B cell (primary cell): ENCODE data around the gene FAM174C. TPM values are rescaled to one million over a fixed set of nuclear protein-coding genes. Genes with fewer than 3 reads are reported as not detected.

ENCODE experiments used
- ATAC-seq: fragments of 200-7000 bp; cut with Tn5 transposase; one replicate; pipeline ENCODE4 v1.10.0; 2021; ENCODE audit warnings: low read depth, mild to moderate bottlenecking, moderate number of reproducible peaks, moderate library complexity
- CTCF ChIA-PET: fragments of 350-600 bp; sonication (Branson Sonifier 250); formaldehyde crosslinking; loops from one replicate; lab custom pipeline; 2021; ENCODE audit warnings: antibody characterized with exemption, inconsistent platforms; lab: Charles Lee
- POLR2A ChIA-PET: fragments of 350-600 bp; sonication (Branson Sonifier 250); formaldehyde crosslinking; loops from one replicate; lab custom pipeline; 2021; ENCODE audit warnings: antibody characterized with exemption; lab: Charles Lee
- DNase-seq: peaks from one replicate; pipeline ENCODE4 v3.0.0; 2013
- H2AFZ ChIP-seq: 2 replicates; pipeline ENCODE4 v1.6.1; 2012; ENCODE audit warnings: mild to moderate bottlenecking, low read depth, low read length; ENCODE audit not compliant: insufficient read depth, poor library complexity, severe bottlenecking
- H3K27ac ChIP-seq, 2 donors: 1 replicate in 1 of 2; 2 replicates in 1 of 2; pipeline ENCODE4 v1.5.1; 2012 to 2013; ENCODE audit warnings: low read length in 2 of 2, mild to moderate bottlenecking in 2 of 2, moderate library complexity in 1 of 2
- H3K27me3 ChIP-seq, 4 experiments: fragments of 200-600 bp in 1 of 4; sonication (generic) in 1 of 4; replicated peaks in 1 of 4; 1 replicate in 2 of 4; 2 replicates in 2 of 4; pipeline versions ENCODE4 v1.6.1 to v1.7.0; 2013 to 2016; ENCODE audit warnings: low read length in 3 of 4, mild to moderate bottlenecking in 2 of 4, mixed read lengths in 1 of 4, moderate library complexity in 1 of 4; ENCODE audit not compliant: insufficient read depth in 4 of 4, control insufficient read depth in 3 of 4; ENCODE audit errors: control extremely low read depth in 1 of 4
- H3K36me3 ChIP-seq, 2 experiments: replicated peaks in 1 of 2; 1 replicate in 1 of 2; 2 replicates in 1 of 2; pipeline versions ENCODE4 v1.6.1 to v1.7.1; 2013; ENCODE audit warnings: low read length in 1 of 2; ENCODE audit not compliant: insufficient read depth in 2 of 2, control insufficient read depth in 1 of 2; ENCODE audit errors: control extremely low read depth in 1 of 2, extremely low read depth in 1 of 2
- H3K4me1 ChIP-seq, 2 donors: fragments of 200-600 bp in 1 of 2; sonication (generic) in 1 of 2; 1 replicate in 1 of 2; 2 replicates in 1 of 2; pipeline versions ENCODE4 v1.5.1 to v1.6.1; 2013 to 2017; ENCODE audit warnings: low read length in 2 of 2; ENCODE audit not compliant: control insufficient read depth in 2 of 2, insufficient read depth in 2 of 2
- H3K4me2 ChIP-seq: replicated peaks from 2 replicates; pipeline ENCODE3; 2012; ENCODE audit warnings: mild to moderate bottlenecking, low read depth, low read length; ENCODE audit not compliant: poor library complexity, severe bottlenecking
- H3K4me3 ChIP-seq, 5 experiments: fragments of 200-600 bp in 1 of 5; sonication (generic) in 1 of 5; 1 replicate in 3 of 5; 2 replicates in 2 of 5; pipeline versions ENCODE4 v1.5.1 to v1.7.0; 2011 to 2016; ENCODE audit warnings: low read length in 4 of 5, mild to moderate bottlenecking in 4 of 5, low read depth in 2 of 5, control low read depth in 1 of 5, moderate library complexity in 1 of 5; ENCODE audit not compliant: insufficient read depth in 1 of 5; ENCODE audit errors: control extremely low read depth in 1 of 5, extremely low read depth in 1 of 5
- H3K79me2 ChIP-seq: fragments of 200-600 bp; sonication (generic); one replicate; pipeline ENCODE4 v1.6.0; 2016; ENCODE audit warnings: low read length; ENCODE audit not compliant: control insufficient read depth, insufficient read depth
- H3K9ac ChIP-seq: fragments of 200-600 bp; sonication (generic); 2 replicates; pipeline ENCODE4 v1.6.1; 2017; ENCODE audit warnings: mild to moderate bottlenecking, low read length, moderate library complexity
- H3K9me3 ChIP-seq, 3 donors: one replicate each; pipeline versions ENCODE4 v1.6.1 to v1.7.1; 2013; ENCODE audit warnings: low read length in 2 of 3; ENCODE audit not compliant: control insufficient read depth in 2 of 3, insufficient read depth in 1 of 3; ENCODE audit errors: control extremely low read depth in 1 of 3
- H4K20me1 ChIP-seq: 2 replicates; pipeline ENCODE4 v1.6.0; 2012; ENCODE audit warnings: mild to moderate bottlenecking, low read length; ENCODE audit not compliant: insufficient read depth, control insufficient read depth, poor library complexity, severe bottlenecking
- H3K27ac Mint-ChIP-seq: one replicate; pipeline ENCODE4 v1.8.0; 2021; ENCODE audit warnings: mixed read lengths
- H3K27me3 Mint-ChIP-seq: one replicate; pipeline ENCODE4 v1.8.0; 2021; ENCODE audit warnings: mixed read lengths
- H3K4me1 Mint-ChIP-seq: one replicate; pipeline ENCODE4 v1.8.0; 2021; ENCODE audit warnings: mixed read lengths
- H3K4me3 Mint-ChIP-seq: one replicate; pipeline ENCODE4 v1.8.0; 2021; ENCODE audit warnings: mixed read lengths
- H3K9me3 Mint-ChIP-seq: one replicate; pipeline ENCODE4 v1.8.0; 2022; ENCODE audit warnings: mixed read lengths; ENCODE audit not compliant: insufficient read depth
- CTCF ChIP-seq: fragments of 200-600 bp; IDR thresholded peaks from one replicate; pipeline ENCODE4 v1.8.0; 2022; ENCODE audit warnings: antibody characterized with exemption, mild to moderate bottlenecking
- EZH2 ChIP-seq: IDR thresholded peaks from 2 replicates; pipeline ENCODE4 v1.6.1; 2012; ENCODE audit warnings: borderline replicate concordance, low read depth, mild to moderate bottlenecking, moderate library complexity, low read length; ENCODE audit not compliant: insufficient read depth, poor library complexity, severe bottlenecking
- WGBS: methylation state at CpG from one replicate; pipeline ENCODE4 v1.1.5; 2013; ENCODE audit warnings: missing lambda C conversion rate; ENCODE audit not compliant: insufficient coverage; 5-methylcytosine and 5-hydroxymethylcytosine counted together
- intact Hi-C: fragments of 100-400 bp; cut with micrococcal nuclease; formaldehyde crosslinking; loops from one replicate; pipeline ENCODE4 v1.10.0; 2022
- polyA plus RNA-seq: library from polyadenylated mRNA; depleted of rRNA; stranded (reverse); fragments of >200 nt; gene quantifications from 2 replicates; pipeline ENCODE4 v1.2.3, GENCODE V29; 2012
- total RNA-seq, 2 donors: library from RNA; stranded (reverse); fragments of 120-200 nt in 1 of 2; gene quantifications; 1 replicate in 1 of 2; 2 replicates in 1 of 2; pipeline versions ENCODE4 v1.2.3 to v1.2.4, GENCODE V29; 2013 to 2022

Gene FAM174C
- total and polyA plus RNA-seq, 2 donors (not counting 1 experiment from before 2014, with no cell fraction given): 41.1 to 70.6 TPM

GRCh38 chr19:1270854-1271527 is 4.3 kb upstream of the FAM174C start:
- CTCF ChIA-PET: interaction anchor here (6.1 kb wide), 1 partner anchor 26 kb away, joined by 51 read pairs; no protein-coding TSS in a partner anchor
- intact Hi-C loops: no loop called here
- H3K9ac ChIP-seq: peak overlapping the region; percentile 73
- H3K79me2 ChIP-seq: peaks cover 77% of the 10 kb centered on the region
- no peaks in the 10 kb centered on the region for H3K9me3 Mint-ChIP-seq
- POLR2A ChIA-PET: interaction anchor here (0.6 kb wide), 1 partner anchor 352 kb away, joined by 3 read pairs; no protein-coding TSS in a partner anchor
- no peak overlapping the region for H2AFZ ChIP-seq
- no peaks in the 10 kb centered on the region for H3K9me3 ChIP-seq
- WGBS: 76% methylated on average over 26 of the region's 26 CpGs
- H3K27me3 ChIP-seq: no peaks in the 10 kb centered on the region
- H3K4me3 ChIP-seq: peak overlapping the region in 2 of 5 experiments; percentile 75 to 85
- no peak for ATAC-seq
- H3K27me3 Mint-ChIP-seq: no peaks in the 10 kb centered on the region
- peaks cover 58 to 79% of the 10 kb centered on the region in 2 donors for H3K4me1 ChIP-seq
- H3K4me1 Mint-ChIP-seq: peaks cover 66% of the 10 kb centered on the region
- TF ChIP-seq EZH2 (no peak), CTCF (no peak)
- H4K20me1 ChIP-seq: peaks cover 78% of the 10 kb centered on the region
- peaks cover 9 to 51% of the 10 kb centered on the region in 2 experiments for H3K36me3 ChIP-seq
- H3K27ac ChIP-seq: peak overlapping the region; percentile 13 to 88
- peak overlapping the region; percentile 88 for H3K4me3 Mint-ChIP-seq
- peak overlapping the region; percentile 69 for H3K27ac Mint-ChIP-seq
- DNase-seq: peak; percentile 49
- H3K4me2 ChIP-seq: peak overlapping the region; percentile 83
